MM.1S (cell line): ENCODE measurements around the gene SORT1.
"Not testable (repeated sequence)": the region's sequence is repeated elsewhere in the genome, so short reads cannot be mapped to it uniquely, and the experiment has no call there.

ENCODE experiments used
- DNase-seq: peaks from one replicate; pipeline ENCODE4 v3.0.0-alpha.2; 2015
- H2AFZ ChIP-seq: fragments of 300-600 bp; sonication (generic); 2 replicates; pipeline ENCODE4 v1.6.0; 2016; ENCODE audit warnings: antibody characterized with exemption, low read length
- H3F3A ChIP-seq: fragments of 300-600 bp; sonication (generic); 2 replicates; pipeline ENCODE4 v1.6.1; 2016; ENCODE audit warnings: mild to moderate bottlenecking, antibody characterized with exemption, low read length, moderate library complexity, mixed read lengths; ENCODE audit not compliant: insufficient read depth
- H3K27ac ChIP-seq: fragments of 300-600 bp; sonication (generic); 2 replicates; pipeline ENCODE4 v1.5.1; 2016; ENCODE audit warnings: mild to moderate bottlenecking, low read length
- H3K27me3 ChIP-seq: fragments of 300-600 bp; sonication (generic); replicated peaks from 2 replicates; pipeline ENCODE4 v1.6.0; 2016; ENCODE audit warnings: low read length; ENCODE audit not compliant: insufficient read depth
- H3K36me3 ChIP-seq: fragments of 300-600 bp; sonication (generic); replicated peaks from 2 replicates; pipeline ENCODE4 v1.6.1; 2016; ENCODE audit warnings: mild to moderate bottlenecking, low read length, mixed read lengths; ENCODE audit not compliant: insufficient read depth
- H3K4me1 ChIP-seq: fragments of 300-600 bp; sonication (generic); 2 replicates; pipeline ENCODE4 v1.6.1; 2016; ENCODE audit warnings: low read length, mixed read lengths
- H3K4me2 ChIP-seq: fragments of 300-600 bp; sonication (generic); 2 replicates; pipeline ENCODE4 v1.6.0; 2016; ENCODE audit warnings: low read depth, low read length
- H3K4me3 ChIP-seq: fragments of 300-600 bp; sonication (generic); 2 replicates; pipeline ENCODE4 v1.5.1; 2016; ENCODE audit warnings: low read length, mixed read lengths
- H3K79me2 ChIP-seq: fragments of 300-600 bp; sonication (generic); 2 replicates; pipeline ENCODE4 v1.6.1; 2016; ENCODE audit warnings: mixed run types, low read length, mixed read lengths
- H3K9ac ChIP-seq: fragments of 300-600 bp; sonication (generic); 2 replicates; pipeline ENCODE4 v1.6.1; 2016; ENCODE audit warnings: low read length, mixed read lengths
- H3K9me2 ChIP-seq: fragments of 300-600 bp; sonication (generic); replicated peaks from 2 replicates; pipeline ENCODE4 v1.6.1; 2016; ENCODE audit warnings: mild to moderate bottlenecking, low read length, mixed read lengths; ENCODE audit not compliant: insufficient read depth
- H3K9me3 ChIP-seq: fragments of 300-600 bp; sonication (generic); replicated peaks from 2 replicates; pipeline ENCODE4 v1.6.1; 2016; ENCODE audit warnings: mild to moderate bottlenecking, low read length, mixed read lengths; ENCODE audit not compliant: insufficient read depth
- H4K20me1 ChIP-seq: fragments of 300-600 bp; sonication (generic); 2 replicates; pipeline ENCODE4 v1.6.1; 2016; ENCODE audit warnings: mild to moderate bottlenecking, low read length, moderate library complexity, mixed read lengths; ENCODE audit not compliant: insufficient read depth
- EZH2 ChIP-seq: fragments of 300-600 bp; sonication (generic); optimal IDR thresholded peaks from 2 replicates; pipeline ENCODE3; 2017; ENCODE audit warnings: low read depth, mild to moderate bottlenecking, antibody characterized with exemption, low read length, mixed read lengths
- EZH2phosphoT487 ChIP-seq: fragments of 300-600 bp; sonication (generic); IDR thresholded peaks from 2 replicates; pipeline ENCODE4 v1.6.1; 2018; ENCODE audit warnings: antibody characterized with exemption, low read length
- TF ChIP-seq, protein P1 (sequence below): fragments of 300-600 bp; sonication (generic); IDR thresholded peaks from 2 replicates; pipeline ENCODE4 v1.5.1; 2016; ENCODE audit warnings: antibody characterized with exemption, low read length, mixed read lengths

The SORT1 gene

DNA sequence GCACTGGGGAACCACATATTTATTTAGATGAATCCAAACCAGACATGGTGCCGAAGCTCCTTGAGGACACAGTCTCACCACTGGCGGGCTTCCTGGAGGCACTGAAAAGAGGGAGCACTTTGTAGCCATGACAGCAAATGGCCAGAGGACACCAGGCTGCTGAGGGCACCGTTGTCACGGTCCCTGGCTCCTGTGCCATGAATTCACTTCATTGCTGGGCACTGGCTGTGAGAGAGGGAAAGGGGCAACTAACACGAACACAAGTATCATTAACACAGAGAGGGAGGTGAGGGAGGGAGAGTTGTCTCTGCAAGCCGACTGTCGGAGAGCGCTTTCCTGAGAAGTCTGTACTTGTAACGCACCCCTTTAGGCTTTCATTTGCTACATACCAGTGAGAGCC, 105.4 kb downstream of the SORT1 start:
- H3K79me2 ChIP-seq, result no peaks in the 10 kb centered on the region
- H4K20me1 ChIP-seq, result no peaks in the 10 kb centered on the region
- H3F3A ChIP-seq, result no peaks in the 10 kb centered on the region
- TF ChIP-seq EZH2phosphoT487 (no peak), EZH2 (no peak)
- TF ChIP-seq, protein P1, sequence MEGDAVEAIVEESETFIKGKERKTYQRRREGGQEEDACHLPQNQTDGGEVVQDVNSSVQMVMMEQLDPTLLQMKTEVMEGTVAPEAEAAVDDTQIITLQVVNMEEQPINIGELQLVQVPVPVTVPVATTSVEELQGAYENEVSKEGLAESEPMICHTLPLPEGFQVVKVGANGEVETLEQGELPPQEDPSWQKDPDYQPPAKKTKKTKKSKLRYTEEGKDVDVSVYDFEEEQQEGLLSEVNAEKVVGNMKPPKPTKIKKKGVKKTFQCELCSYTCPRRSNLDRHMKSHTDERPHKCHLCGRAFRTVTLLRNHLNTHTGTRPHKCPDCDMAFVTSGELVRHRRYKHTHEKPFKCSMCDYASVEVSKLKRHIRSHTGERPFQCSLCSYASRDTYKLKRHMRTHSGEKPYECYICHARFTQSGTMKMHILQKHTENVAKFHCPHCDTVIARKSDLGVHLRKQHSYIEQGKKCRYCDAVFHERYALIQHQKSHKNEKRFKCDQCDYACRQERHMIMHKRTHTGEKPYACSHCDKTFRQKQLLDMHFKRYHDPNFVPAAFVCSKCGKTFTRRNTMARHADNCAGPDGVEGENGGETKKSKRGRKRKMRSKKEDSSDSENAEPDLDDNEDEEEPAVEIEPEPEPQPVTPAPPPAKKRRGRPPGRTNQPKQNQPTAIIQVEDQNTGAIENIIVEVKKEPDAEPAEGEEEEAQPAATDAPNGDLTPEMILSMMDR, result no peak
- no peaks in the 10 kb centered on the region for H3K9me3 ChIP-seq
- no peak overlapping the region for H3K4me3 ChIP-seq
- H3K4me2 ChIP-seq, result no peak overlapping the region
- no peaks in the 10 kb centered on the region for H3K9me2 ChIP-seq
- no peak overlapping the region for H3K9ac ChIP-seq
- H2AFZ ChIP-seq, result no peak overlapping the region
- DNase-seq, result no peak
- no peak overlapping the region for H3K27ac ChIP-seq
- H3K27me3 ChIP-seq, result no peaks in the 10 kb centered on the region
- no peaks in the 10 kb centered on the region for H3K4me1 ChIP-seq
- H3K36me3 ChIP-seq, result no peaks in the 10 kb centered on the region

DNA sequence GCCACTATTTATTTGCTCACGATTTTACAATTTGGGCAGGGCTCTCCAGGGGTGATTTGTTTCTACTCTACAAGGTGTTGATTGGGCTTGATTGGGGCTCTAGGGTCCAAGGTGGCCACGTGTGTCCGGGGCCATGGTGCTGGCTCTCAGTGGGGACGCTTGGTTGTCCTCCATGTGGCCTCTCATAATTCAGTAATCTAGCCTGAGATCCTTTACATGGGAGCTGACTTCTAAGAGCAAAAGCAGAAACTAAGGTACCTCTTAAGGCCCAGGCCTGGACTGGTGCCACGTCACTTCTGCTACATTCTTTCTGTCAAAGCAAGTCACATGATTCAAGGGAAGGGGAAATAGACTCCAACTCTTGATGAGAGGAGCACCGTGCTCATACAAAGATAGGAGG, 106.7 kb downstream of the SORT1 start:
- Histone ChIP-seq H3K27me3 (no peaks in the 10 kb centered on the region), H3K36me3 (no peaks in the 10 kb centered on the region), H3K9me2 (no peaks in the 10 kb centered on the region), H3K4me3 (no peak overlapping the region), H3K9me3 (no peaks in the 10 kb centered on the region), H3K27ac (no peak overlapping the region), H2AFZ (no peak overlapping the region), H3K4me1 (no peaks in the 10 kb centered on the region), H3K9ac (no peak overlapping the region), H3K4me2 (no peak overlapping the region), H3F3A (no peaks in the 10 kb centered on the region), H3K79me2 (no peaks in the 10 kb centered on the region), H4K20me1 (no peaks in the 10 kb centered on the region)
- TF ChIP-seq EZH2phosphoT487 (no peak), EZH2 (no peak)
- TF ChIP-seq, protein P1, result no peak
- DNase-seq, result no peak

DNA sequence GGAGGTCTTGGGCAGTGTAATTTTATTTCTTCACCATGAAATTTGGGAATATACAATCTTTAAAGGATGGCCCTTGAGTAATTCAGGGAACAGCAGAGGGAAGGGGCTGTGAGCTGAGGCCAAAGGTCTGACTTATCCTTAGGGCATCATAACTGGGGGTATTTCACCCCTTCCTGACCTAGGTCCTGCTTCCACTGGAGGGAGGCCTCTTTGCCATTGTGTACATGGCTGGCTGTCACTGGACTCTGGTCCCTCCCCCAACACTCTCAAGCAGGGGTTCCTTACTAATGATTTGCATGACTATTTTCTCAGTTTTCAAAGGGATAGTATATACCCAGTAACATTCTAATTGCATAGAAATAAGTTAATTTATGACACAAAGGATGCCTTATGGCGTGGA, 107.6 kb downstream of the SORT1 start:
- Histone ChIP-seq H2AFZ (no peak overlapping the region), H3K4me2 (no peak overlapping the region)

DNA sequence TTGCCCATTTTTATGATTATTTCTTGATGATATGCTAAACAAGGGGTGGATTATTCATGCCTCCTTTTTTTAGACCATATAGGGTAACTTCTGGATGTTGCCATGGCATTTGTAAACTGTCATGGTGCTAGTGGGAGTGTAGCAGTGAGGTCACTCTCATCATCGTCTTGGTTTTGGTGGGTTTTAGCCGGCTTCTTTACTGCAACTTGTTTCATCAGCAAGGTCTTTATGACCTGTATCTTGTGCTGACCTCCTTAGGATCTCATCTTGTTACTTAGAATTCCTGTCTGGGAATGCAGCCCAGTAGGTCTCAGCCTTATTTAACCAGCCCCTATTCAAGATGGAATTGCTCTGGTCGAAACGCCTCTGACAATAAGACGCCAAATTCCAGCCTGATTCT, 111.0 kb downstream of the SORT1 start:
- not testable (repeated sequence) for H3K4me3 ChIP-seq, H3K9me3 ChIP-seq, H4K20me1 ChIP-seq, H3K9me2 ChIP-seq, H2AFZ ChIP-seq, H3F3A ChIP-seq, H3K9ac ChIP-seq, H3K36me3 ChIP-seq, H3K79me2 ChIP-seq, H3K27ac ChIP-seq, H3K4me2 ChIP-seq, H3K27me3 ChIP-seq, DNase-seq
- 0 out of 2 replicates have a peak, but pooled peaks cover 10% of the 10 kb centered on the region for H3K4me1 ChIP-seq

More for the DNA sequence above, 107.6 kb downstream of the SORT1 start:
- H3F3A ChIP-seq, result no peaks in the 10 kb centered on the region
- H4K20me1 ChIP-seq, result no peaks in the 10 kb centered on the region
- no peak for DNase-seq
- no peaks in the 10 kb centered on the region for H3K9me2 ChIP-seq
- no peaks in the 10 kb centered on the region for H3K4me1 ChIP-seq
- no peak for TF ChIP-seq EZH2phosphoT487
- H3K27ac ChIP-seq, result no peak overlapping the region
- no peaks in the 10 kb centered on the region for H3K27me3 ChIP-seq
- H3K36me3 ChIP-seq, result no peaks in the 10 kb centered on the region
- H3K9me3 ChIP-seq, result no peaks in the 10 kb centered on the region
- H3K4me3 ChIP-seq, result no peak overlapping the region
- no peak overlapping the region for H3K9ac ChIP-seq
- no peaks in the 10 kb centered on the region for H3K79me2 ChIP-seq
